Measurements from ENCODE around the gene LLGL2. TPM values are rescaled to one million over a fixed set of nuclear protein-coding genes. Genes with fewer than 3 reads are reported as not detected.
"Not testable (repeated sequence)": the region's sequence is repeated elsewhere in the genome, so short reads cannot be mapped to it uniquely, and the experiment has no call there.

LLGL2 gene
- total RNA-seq, 6 donors from 2014 or later, result 113 to 256 (median 175) TPM

- H3K27ac ChIP-seq, result peak overlapping the region in 2 of 4 donors; percentile 71 to 92
- DNase-seq, result no peak
- WGBS, 2 donors, result 28 to 29% methylated on average over 6 to 10 of the region's 10 CpGs
- no peak for ATAC-seq (ENCODE audit: low FRiP score in 2 of 2)
- H3K4me1 ChIP-seq, result peaks cover 26 to 43% (median 33%) of the 10 kb centered on the region in 4 donors
- peak overlapping the region in 3 of 4 donors; percentile 90 to 100 (median 92) for H3K4me3 ChIP-seq
- H3K9me3 ChIP-seq, result no peaks in the 10 kb centered on the region
- H3K36me3 ChIP-seq, result peaks cover 0 to 31% (median 9%) of the 10 kb centered on the region in 4 donors
- peaks cover 0 to 5% (median 0%) of the 10 kb centered on the region in 4 donors for H3K27me3 ChIP-seq
- TF ChIP-seq POLR2A (IDR thresholded peaks at IDR 0.05), result no peak
- TF ChIP-seq POLR2AphosphoS5 (IDR thresholded peaks at IDR 0.05), result no peak
- TF ChIP-seq CTCF (IDR thresholded peaks at IDR 0.05), result peak in 4 of 6 experiments; percentile 19 to 44 (median 24)
Observed at GRCh38 chr17:75517297-75517865, 8.1 kb upstream of the LLGL2 start.

GRCh38 chr17:75518201-75518600 lies 7.3 kb upstream of the LLGL2 start:
- WGBS, 2 donors, result 68 to 69% methylated on average over 3 of the region's 3 CpGs
- H3K36me3 ChIP-seq, result peaks cover 0 to 29% (median 9%) of the 10 kb centered on the region in 4 donors
- no peak for TF ChIP-seq EP300 (IDR thresholded peaks at IDR 0.05)
- no peaks in the 10 kb centered on the region for H3K9me3 ChIP-seq
- peak overlapping the region in 3 of 4 donors; percentile 36 to 71 (median 45) for H3K27ac ChIP-seq
- peaks cover 20 to 40% (median 31%) of the 10 kb centered on the region in 4 donors for H3K4me1 ChIP-seq
- no peak for ATAC-seq (ENCODE audit: low FRiP score in 2 of 2)
- peaks cover 0 to 5% (median 0%) of the 10 kb centered on the region in 4 donors for H3K27me3 ChIP-seq
- no peak overlapping the region for H3K4me3 ChIP-seq
- DNase-seq, result no peak

- ATAC-seq (ENCODE audit: low FRiP score in 2 of 2), result no peak
- peak overlapping the region in 2 of 4 donors; percentile 36 to 45 for H3K27ac ChIP-seq
- H3K4me1 ChIP-seq, result peaks cover 16 to 35% (median 26%) of the 10 kb centered on the region in 4 donors
- peaks cover 0 to 5% (median 0%) of the 10 kb centered on the region in 4 donors for H3K27me3 ChIP-seq
- H3K4me3 ChIP-seq, result no peak overlapping the region
- peaks cover 0 to 20% (median 7%) of the 10 kb centered on the region in 4 donors for H3K36me3 ChIP-seq
- WGBS, 2 donors, result 91 to 94% methylated on average over 9 of the region's 9 CpGs
- no peak for DNase-seq
- TF ChIP-seq EP300 (IDR thresholded peaks at IDR 0.05) (no peak), CTCF (IDR thresholded peaks at IDR 0.05) (no peak), POLR2AphosphoS5 (IDR thresholded peaks at IDR 0.05) (no peak), POLR2A (IDR thresholded peaks at IDR 0.05) (no peak)
- no peaks in the 10 kb centered on the region for H3K9me3 ChIP-seq
Observed at GRCh38 chr17:75518983-75519537, 6.4 kb upstream of the LLGL2 start.

- not testable (repeated sequence) for H3K27ac ChIP-seq; H3K27me3 ChIP-seq; ATAC-seq (ENCODE audit: low FRiP score in 2 of 2); H3K4me3 ChIP-seq; H3K9me3 ChIP-seq; DNase-seq
- 95 to 96% methylated on average over 8 of the region's 8 CpGs for WGBS, 2 donors
- H3K36me3 ChIP-seq, result peaks cover 0 to 19% (median 7%) of the 10 kb centered on the region in 4 donors
- peaks cover 16 to 37% (median 27%) of the 10 kb centered on the region in 4 donors for H3K4me1 ChIP-seq
Observed at GRCh38 chr17:75520413-75520812, 5.1 kb upstream of the LLGL2 start.

- no peak for DNase-seq
- no peaks in the 10 kb centered on the region for H3K9me3 ChIP-seq
- 90 to 100% methylated on average over 2 to 8 of the region's 8 CpGs for WGBS, 2 donors
- H3K36me3 ChIP-seq, result peaks cover 0 to 19% (median 7%) of the 10 kb centered on the region in 4 donors
- H3K4me1 ChIP-seq, result peaks cover 21 to 37% (median 28%) of the 10 kb centered on the region in 4 donors
- no peak overlapping the region for H3K4me3 ChIP-seq
- H3K27me3 ChIP-seq, result no peaks in the 10 kb centered on the region
- TF ChIP-seq CTCF (IDR thresholded peaks at IDR 0.05) (no peak), POLR2A (IDR thresholded peaks at IDR 0.05) (no peak), POLR2AphosphoS5 (IDR thresholded peaks at IDR 0.05) (no peak), EP300 (IDR thresholded peaks at IDR 0.05) (no peak)
- no peak overlapping the region for H3K27ac ChIP-seq
- no peak for ATAC-seq (ENCODE audit: low FRiP score in 2 of 2)
Observed at GRCh38 chr17:75521290-75521689, 4.2 kb upstream of the LLGL2 start.

Data from upper lobe of left lung (tissue), 6 donors.